Activated CD4-positive, alpha-beta T cell treated with anti-CD3 and anti-CD28 coated beads, Interleukin-2, amount 50 U/mL, for 1 hour (primary cell): ENCODE measurements around the gene RSU1.

ENCODE experiments used
- DNase-seq: peaks from one replicate; pipeline ENCODE4 v3.0.0-alpha.2; 2020

The RSU1 gene

GRCh38 chr10:16728266-16728665 is 89.0 kb downstream of the RSU1 start:
- DNase-seq = no peak

DNA sequence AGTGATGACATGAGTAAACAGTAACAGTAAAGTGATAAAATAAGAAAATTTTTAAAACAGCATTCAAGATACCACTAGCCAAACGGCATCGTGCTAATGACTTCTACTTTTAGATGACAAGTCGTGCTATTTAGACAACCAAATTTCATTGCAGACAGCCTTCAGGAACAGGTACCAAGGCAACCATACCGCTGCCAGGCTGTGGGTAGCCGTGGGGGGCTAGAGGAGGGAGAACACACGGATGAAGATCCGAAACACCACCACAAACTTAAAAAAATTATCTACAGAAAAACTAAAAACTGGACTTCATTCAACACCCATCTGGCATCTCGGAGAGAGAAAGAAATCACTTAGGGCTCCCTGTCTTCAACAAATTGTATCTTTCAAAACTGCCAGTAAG is 89.6 kb downstream of the RSU1 start:
- DNase-seq = no peak

GRCh38 chr10:16724509-16724908 is 92.7 kb downstream of the RSU1 start:
- no peak for DNase-seq

- DNase-seq = no peak
Measured at GRCh38 chr10:16720812-16721211, 96.4 kb downstream of the RSU1 start.

DNA sequence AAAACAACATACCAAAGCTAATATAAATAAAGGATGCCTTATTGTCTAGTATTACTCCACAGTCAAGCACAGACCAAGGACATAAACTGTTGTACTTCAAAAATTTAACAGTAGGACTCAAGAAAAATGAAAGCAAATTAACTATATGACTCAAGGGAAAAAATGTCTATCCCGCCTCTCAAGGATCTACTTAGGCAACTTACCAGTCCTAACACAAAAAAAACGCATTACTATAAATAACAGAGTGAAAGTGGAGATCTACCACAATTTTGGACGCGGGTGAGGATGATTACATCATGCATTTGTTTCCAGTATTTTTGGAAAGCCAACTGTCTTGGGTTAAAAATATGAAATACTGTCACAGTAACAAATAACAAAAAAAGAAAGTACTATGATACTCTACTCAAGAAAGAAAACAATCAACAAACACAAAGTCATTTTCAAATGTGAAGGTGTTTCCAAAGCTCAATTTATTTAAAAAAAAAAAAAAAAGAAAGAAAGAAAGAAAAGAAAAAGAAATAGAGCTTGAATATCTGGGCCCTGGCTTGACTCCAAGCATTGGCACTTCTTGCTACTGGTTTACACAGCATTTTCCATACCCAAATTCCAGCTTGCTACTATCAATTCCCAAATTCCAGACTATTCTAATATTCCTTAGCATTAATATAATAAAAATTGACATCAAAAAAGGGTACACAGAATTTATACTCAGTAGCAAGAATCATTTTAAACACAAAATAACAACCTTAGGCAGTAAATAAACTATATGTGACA is 99.4 kb downstream of the RSU1 start:
- DNase-seq = no peak

DNA sequence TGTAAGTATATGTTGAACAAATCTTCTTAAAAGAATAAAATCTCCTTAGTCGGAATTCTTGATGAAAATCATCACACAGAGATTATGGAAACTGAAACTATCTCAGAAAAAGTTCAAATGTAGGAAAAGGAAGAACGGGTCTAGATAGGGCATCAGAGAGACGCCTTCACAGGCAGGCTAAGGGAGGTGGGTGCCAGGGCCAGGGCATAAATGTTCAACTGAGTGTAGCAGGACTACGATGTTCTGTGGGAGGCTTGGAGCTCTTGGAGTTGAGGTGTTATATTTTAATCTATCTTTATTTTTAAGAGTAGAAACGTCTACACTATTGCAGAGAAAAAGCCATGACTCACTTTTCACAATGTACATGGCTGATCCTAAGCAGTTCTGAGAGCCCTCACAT is 101.2 kb downstream of the RSU1 start:
- DNase-seq = no peak

DNA sequence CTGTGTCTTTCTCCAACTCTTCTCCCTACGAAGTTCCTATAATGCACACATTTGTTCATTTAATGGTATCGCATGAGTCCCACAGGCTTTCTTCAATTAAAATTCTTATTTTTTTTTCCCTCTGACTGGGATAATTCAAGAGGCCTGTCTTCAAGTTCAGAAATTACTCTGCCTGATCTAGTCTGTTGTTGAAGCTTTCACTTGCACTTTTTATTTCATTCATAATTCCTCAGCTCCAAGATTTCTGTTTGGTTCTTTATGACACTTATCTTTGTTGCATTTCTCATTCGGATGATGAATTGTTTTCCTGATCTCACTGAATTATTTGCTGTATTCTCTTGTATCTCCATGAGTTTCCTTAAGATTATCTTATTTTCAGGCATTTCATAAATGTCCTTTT is 103.9 kb downstream of the RSU1 start:
- no peak for DNase-seq

GRCh38 chr10:16712883-16713282 is 104.3 kb downstream of the RSU1 start:
- DNase-seq = no peak

GRCh38 chr10:16700331-16700730 is 116.9 kb downstream of the RSU1 start:
- DNase-seq = no peak

DNA sequence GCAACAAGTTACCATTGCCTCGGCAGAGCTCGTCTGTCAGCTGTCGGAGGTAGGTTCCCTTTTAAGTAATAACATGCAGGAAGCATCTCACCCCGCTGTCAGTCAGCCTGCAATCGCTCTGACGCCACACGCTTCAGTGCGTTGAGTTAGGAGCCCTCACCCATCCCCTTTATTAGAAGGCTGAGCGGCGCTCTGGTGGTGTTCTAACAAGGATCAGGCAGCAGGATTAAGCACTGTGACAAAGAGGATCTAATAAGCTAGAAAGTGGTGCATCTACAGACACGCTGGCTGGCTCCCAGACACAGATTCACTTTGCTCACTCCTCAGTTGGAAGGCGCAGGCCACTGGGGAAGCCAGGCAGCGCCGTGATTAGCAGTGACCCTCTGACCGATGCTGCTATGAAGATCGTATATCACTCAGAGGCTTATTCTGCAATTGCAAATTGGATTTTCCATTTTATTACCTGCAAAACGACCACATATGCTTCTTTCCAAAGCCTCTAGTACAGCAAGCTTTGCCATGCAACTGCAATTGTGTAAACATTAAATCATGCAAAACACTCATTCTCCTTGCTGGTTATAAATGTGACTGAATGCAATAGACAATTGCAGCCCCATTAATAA is 117.7 kb downstream of the RSU1 start:
- DNase-seq = no peak

DNA sequence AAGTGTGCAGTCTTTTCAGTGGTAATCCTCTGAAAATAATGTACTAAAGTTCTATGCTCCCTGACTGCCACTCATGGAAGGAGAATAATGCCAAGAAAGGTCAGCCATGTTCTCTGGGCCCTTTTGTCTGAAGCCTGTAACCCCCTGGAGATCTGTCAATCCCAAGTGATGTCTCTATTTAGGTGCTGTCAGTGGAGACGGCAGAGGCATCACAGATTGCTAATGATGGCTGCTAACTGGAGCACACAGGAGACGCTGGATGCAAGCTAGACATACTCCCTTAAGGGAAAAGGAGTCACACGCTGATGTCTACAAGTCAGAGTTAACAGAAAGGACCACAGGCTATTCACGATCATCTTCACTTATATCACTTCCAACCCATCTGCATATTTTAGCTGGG is 118.8 kb downstream of the RSU1 start:
- DNase-seq = no peak

DNA sequence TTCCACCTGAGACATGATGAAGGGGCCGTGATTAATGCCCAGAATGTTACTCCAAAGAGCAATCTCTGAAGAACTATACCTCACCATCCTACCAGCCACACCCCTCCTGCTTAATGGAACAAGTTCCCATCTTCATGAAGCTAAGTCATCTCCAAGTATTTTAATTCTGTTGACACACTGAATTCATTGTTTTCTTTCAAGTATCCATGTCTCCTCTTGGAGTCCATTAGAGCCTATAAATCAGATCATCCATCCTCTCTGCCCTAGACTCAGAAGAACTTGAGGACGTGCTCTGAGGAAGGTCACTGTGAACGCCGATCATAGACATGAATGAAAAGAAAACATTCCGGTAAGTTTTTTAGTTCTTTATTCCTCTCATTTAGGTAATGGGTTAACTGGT is 126.8 kb downstream of the RSU1 start:
- no peak for DNase-seq

DNA sequence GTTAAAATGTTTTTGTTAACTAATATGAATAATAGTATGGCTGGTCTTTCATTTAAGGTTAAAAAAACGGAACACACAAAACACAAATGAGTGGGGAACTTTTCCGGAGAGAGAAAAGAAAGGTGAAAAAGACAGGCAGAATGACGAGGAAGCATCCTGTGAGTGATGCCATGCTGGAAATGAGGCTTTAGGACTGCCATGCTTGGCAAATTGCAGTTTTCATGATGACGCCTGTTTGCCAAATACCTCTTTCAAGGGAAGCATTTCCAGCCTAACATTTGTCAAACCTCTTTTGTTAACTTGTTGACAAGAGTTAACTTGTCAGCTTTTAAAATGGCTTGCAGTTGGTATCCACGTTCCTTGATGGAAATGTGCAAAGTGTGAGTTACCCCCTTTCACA is 127.5 kb downstream of the RSU1 start:
- no peak for DNase-seq

GRCh38 chr10:16689227-16689626 is 128.0 kb downstream of the RSU1 start:
- no peak for DNase-seq

DNA sequence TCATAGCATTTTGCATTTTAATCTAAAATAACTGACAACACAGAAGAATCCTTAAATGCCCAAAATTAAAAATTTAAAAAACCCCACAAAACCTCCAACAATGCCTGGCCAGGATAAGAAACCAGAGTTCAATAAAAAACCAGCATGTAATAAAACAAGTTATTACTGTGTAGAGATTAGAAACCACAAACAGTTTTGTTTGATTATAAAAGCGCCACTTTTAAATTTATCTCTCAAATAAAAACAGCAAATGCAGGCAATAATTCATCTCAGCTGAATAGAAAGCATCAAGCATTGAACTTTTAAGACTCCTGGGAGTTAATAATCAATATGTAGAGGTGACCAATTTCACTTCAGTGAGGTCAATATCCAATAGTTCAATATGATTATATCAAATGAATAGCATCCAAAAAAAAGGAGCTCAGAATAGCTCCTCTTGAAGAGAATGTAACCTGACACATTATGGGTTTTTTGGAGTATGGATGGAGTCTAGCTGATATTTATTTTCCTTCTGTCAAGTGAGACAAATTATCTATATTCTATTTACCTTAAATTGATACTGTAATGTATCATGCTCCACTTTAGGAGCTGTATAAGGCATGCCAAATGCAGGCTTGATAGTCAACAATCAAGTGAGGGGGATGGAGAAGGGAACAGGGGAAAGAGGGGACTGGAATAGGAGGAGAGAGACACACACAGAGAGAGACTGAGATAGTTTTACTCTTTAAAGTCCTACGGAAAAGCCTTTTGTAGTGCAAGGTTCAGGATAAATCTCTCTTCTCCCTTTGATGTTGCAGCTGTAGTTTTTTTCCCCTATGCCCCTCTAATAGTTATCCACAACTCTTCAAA is 130.9 kb downstream of the RSU1 start:
- DNase-seq = no peak

DNA sequence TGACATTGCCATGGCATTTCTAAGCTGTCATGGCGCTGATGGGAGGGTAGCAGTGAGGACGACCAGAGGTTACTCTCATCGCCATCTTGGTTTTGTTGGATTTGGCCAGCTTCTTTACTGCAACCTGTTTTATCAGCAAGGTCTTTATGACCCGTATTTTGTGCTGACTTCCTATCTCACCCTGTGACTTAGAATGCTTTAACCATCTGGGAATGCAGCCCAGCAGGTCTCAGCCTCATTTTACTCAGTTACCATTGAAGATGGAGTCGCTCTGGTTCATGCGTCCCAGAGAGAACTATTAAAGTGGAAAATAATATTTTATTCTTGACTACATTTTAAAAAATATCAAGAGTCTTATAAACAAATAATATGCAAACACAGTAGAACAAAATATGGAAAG is 131.7 kb downstream of the RSU1 start:
- DNase-seq = no peak

DNA sequence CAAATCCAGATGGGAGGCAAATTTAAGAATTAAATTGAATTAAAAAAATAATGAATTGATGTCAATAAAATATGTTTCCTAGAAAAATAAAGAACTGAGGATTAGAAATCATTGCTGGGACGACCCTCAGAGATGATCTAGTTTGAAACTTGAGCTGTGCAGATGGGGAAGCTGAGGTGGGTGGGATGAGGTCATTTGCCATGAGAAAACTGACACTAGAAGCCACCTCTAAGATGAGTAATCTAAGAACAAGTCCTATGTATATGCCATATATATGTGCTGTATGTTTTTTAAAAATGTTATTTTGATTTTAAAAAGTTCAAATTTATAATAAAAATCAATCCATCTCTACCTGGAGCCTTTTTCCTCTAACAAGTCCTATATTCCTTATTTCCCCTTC is 135.7 kb downstream of the RSU1 start:
- DNase-seq = no peak

DNA sequence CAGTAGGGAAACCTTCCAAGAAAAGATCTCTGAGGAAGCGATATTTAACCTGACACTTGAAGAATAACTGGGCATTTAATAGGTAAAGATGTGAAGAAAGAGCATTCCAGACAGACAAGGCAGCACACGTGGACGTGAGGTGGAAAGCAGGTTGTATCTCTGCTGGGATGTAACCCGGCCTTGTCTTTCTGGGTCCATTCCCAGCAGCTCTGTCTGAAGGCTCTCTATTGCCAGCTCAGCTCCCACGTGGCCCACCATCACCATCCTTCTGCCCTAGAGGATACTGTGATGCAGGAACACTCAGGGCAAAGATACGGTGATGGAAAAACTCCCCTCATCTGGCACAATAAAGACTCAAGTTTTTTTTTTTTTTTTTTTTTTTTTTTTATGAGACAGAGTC is 137.7 kb downstream of the RSU1 start:
- no peak for DNase-seq

- DNase-seq = no peak
Measured at GRCh38 chr10:16675334-16675733, 141.9 kb downstream of the RSU1 start.

GRCh38 chr10:16674147-16674703 is 143.0 kb downstream of the RSU1 start:
- DNase-seq = no peak

- DNase-seq = no peak
Measured at GRCh38 chr10:16673443-16673842, 143.8 kb downstream of the RSU1 start.

GRCh38 chr10:16663444-16663843 is 153.8 kb downstream of the RSU1 start:
- DNase-seq = no peak

DNA sequence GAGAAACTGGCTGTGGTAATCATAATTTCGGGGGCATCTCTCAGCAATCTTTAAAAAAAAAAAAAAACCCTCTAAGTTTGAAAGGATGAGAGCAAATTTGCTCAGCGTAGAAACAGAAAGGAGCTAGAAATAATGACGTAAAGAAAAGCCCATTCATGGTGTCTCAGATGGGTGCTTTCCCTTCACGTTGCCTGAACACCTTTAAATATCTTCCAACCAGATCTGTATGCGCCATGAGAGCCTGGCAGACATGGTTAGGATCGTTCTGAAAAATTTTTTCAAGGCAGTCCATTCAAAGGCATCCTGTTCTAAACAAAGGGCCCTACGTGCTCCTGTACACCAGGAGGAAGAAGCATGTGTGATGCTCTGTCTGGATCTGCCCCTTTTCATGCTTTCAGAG is 154.3 kb downstream of the RSU1 start:
- DNase-seq = no peak

- no peak for DNase-seq
Measured at GRCh38 chr10:16656895-16657294, 160.3 kb downstream of the RSU1 start.
